H9 (cell line): ENCODE data around the gene PDCD10. TPM values are rescaled to one million over a fixed set of nuclear protein-coding genes. Genes with fewer than 3 reads are reported as not detected.

Experiments used
- DNase-seq: peaks from one replicate; pipeline ENCODE4 v3.0.0-alpha.2; 2017
- H2AFZ ChIP-seq: one replicate; pipeline ENCODE4 v1.6.1; 2013; ENCODE audit warnings: mild to moderate bottlenecking, low read length, control low read depth, moderate library complexity
- H2AK5ac ChIP-seq: 2 replicates; pipeline ENCODE4 v1.6.1; 2013; ENCODE audit warnings: low read length, control low read depth, mixed read lengths; ENCODE audit not compliant: insufficient read length
- H2BK120ac ChIP-seq: one replicate; pipeline ENCODE4 v1.6.1; 2013; ENCODE audit warnings: low read depth, mild to moderate bottlenecking, low read length, control low read depth, inconsistent platforms; ENCODE audit not compliant: poor library complexity, severe bottlenecking
- H2BK12ac ChIP-seq: 2 replicates; pipeline ENCODE4 v1.6.1; 2013; ENCODE audit warnings: low read length, control low read depth, mixed read lengths, low read depth; ENCODE audit not compliant: insufficient read length
- H2BK15ac ChIP-seq: 2 replicates; pipeline ENCODE4 v1.6.1; 2013; ENCODE audit warnings: low read depth, low read length, control low read depth
- H2BK20ac ChIP-seq: one replicate; pipeline ENCODE4 v1.6.1; 2013; ENCODE audit warnings: low read depth, mild to moderate bottlenecking, low read length, control low read depth, inconsistent platforms; ENCODE audit not compliant: poor library complexity, severe bottlenecking
- H2BK5ac ChIP-seq: 2 replicates; pipeline ENCODE4 v1.6.1; 2013; ENCODE audit warnings: low read length, control low read depth, mixed read lengths; ENCODE audit not compliant: insufficient read length
- H3K14ac ChIP-seq: 2 replicates; pipeline ENCODE4 v1.6.1; 2013; ENCODE audit warnings: low read length, control low read depth; ENCODE audit not compliant: insufficient read depth
- H3K18ac ChIP-seq: 2 replicates; pipeline ENCODE4 v1.6.1; 2013; ENCODE audit warnings: low read depth, mild to moderate bottlenecking, mixed read lengths, low read length, control low read depth; ENCODE audit not compliant: insufficient read length
- H3K23ac ChIP-seq: 2 replicates; pipeline ENCODE4 v1.6.1; 2013; ENCODE audit warnings: low read length, control low read depth, mixed read lengths, low read depth; ENCODE audit not compliant: insufficient read length
- H3K23me2 ChIP-seq: 2 replicates; pipeline ENCODE4 v1.6.1; 2013; ENCODE audit warnings: low read depth, mild to moderate bottlenecking, mixed read lengths, low read length, control low read depth; ENCODE audit not compliant: insufficient read length, poor library complexity, severe bottlenecking
- H3K27ac ChIP-seq: 2 replicates; pipeline ENCODE4 v1.5.1; 2013; ENCODE audit warnings: low read length, control low read depth, mixed read lengths, low read depth; ENCODE audit not compliant: insufficient read length
- H3K27me3 ChIP-seq: 2 replicates; pipeline ENCODE4 v1.6.1; 2013; ENCODE audit warnings: low read length, control low read depth, inconsistent platforms; ENCODE audit not compliant: insufficient read depth
- H3K4ac ChIP-seq: 2 replicates; pipeline ENCODE4 v1.6.1; 2013; ENCODE audit warnings: low read depth, mild to moderate bottlenecking, control low read depth, inconsistent platforms, low read length, moderate library complexity
- H3K4me1 ChIP-seq: 2 replicates; pipeline ENCODE4 v1.6.1; 2013; ENCODE audit warnings: low read length, control low read depth, inconsistent platforms; ENCODE audit not compliant: insufficient read depth
- H3K4me2 ChIP-seq: 2 replicates; pipeline ENCODE4 v1.6.1; 2013; ENCODE audit warnings: low read length, control low read depth, mixed read lengths; ENCODE audit not compliant: insufficient read length, insufficient read depth
- H3K56ac ChIP-seq: 2 replicates; pipeline ENCODE4 v1.6.1; 2013; ENCODE audit warnings: low read depth, mild to moderate bottlenecking, mixed read lengths, low read length, control low read depth; ENCODE audit not compliant: insufficient read length
- H3K79me1 ChIP-seq: 2 replicates; pipeline ENCODE4 v1.6.1; 2013; ENCODE audit warnings: low read depth, mild to moderate bottlenecking, moderate library complexity, low read length, control low read depth, inconsistent platforms; ENCODE audit not compliant: insufficient read depth, poor library complexity, severe bottlenecking
- H3K79me2 ChIP-seq: 2 replicates; pipeline ENCODE4 v1.6.1; 2013; ENCODE audit warnings: low read length, control low read depth, inconsistent platforms; ENCODE audit not compliant: insufficient read depth
- H3K9ac ChIP-seq: 2 replicates; pipeline ENCODE4 v1.6.1; 2013; ENCODE audit warnings: low read length, control low read depth, mixed read lengths; ENCODE audit not compliant: insufficient read length; ENCODE audit errors: extremely low read depth
- H3K9me3 ChIP-seq: one replicate; pipeline ENCODE4 v1.6.1; 2013; ENCODE audit warnings: low read depth, low read length, inconsistent platforms; ENCODE audit not compliant: control insufficient read depth
- H3T11ph ChIP-seq: one replicate; pipeline ENCODE4 v1.6.1; 2013; ENCODE audit warnings: mild to moderate bottlenecking, low read length, control low read depth, inconsistent platforms
- H4K20me1 ChIP-seq: one replicate; pipeline ENCODE4 v1.6.1; 2013; ENCODE audit not compliant: control insufficient read depth, insufficient read length, insufficient read depth
- H4K5ac ChIP-seq: 2 replicates; pipeline ENCODE4 v1.6.1; 2013; ENCODE audit warnings: low read depth, mild to moderate bottlenecking, mixed read lengths, low read length, control low read depth; ENCODE audit not compliant: insufficient read length
- H4K8ac ChIP-seq: replicated peaks from 2 replicates; pipeline ENCODE4 v1.6.1; 2013; ENCODE audit warnings: low read length, control low read depth, mixed read lengths, low read depth; ENCODE audit not compliant: insufficient read length
- H4K91ac ChIP-seq: 2 replicates; pipeline ENCODE4 v1.6.1; 2013; ENCODE audit warnings: low read depth, mild to moderate bottlenecking, moderate library complexity, mixed read lengths, low read length, control low read depth; ENCODE audit not compliant: insufficient read length
- H3K27ac Mint-ChIP-seq, 3 experiments: 2 replicates in 2 of 3; 3 replicates in 1 of 3; pipeline ENCODE4 v1.8.0; 2020 to 2021; ENCODE audit warnings: mixed read lengths in 3 of 3, mild to moderate bottlenecking in 1 of 3, moderate library complexity in 1 of 3
- H3K27me3 Mint-ChIP-seq: 2 replicates; pipeline ENCODE4 v1.8.0; 2021; ENCODE audit warnings: low read depth, mild to moderate bottlenecking, moderate library complexity, mixed read lengths
- H3K36me3 Mint-ChIP-seq, 3 experiments: 2 replicates in 2 of 3; 3 replicates in 1 of 3; pipeline ENCODE4 v1.8.0; 2020 to 2021; ENCODE audit warnings: low read depth in 3 of 3, mixed read lengths in 3 of 3; ENCODE audit not compliant: insufficient read depth in 1 of 3
- H3K4me1 Mint-ChIP-seq, 2 experiments: 2 replicates each; pipeline ENCODE4 v1.8.0; 2020; ENCODE audit warnings: mixed read lengths in 2 of 2
- H3K4me3 Mint-ChIP-seq, 2 experiments: 2 replicates in 1 of 2; 3 replicates in 1 of 2; pipeline ENCODE4 v1.8.0; 2020 to 2021; ENCODE audit warnings: mild to moderate bottlenecking in 2 of 2, mixed read lengths in 2 of 2, moderate library complexity in 1 of 2
- H3K9me3 Mint-ChIP-seq, 2 experiments: 2 replicates in 1 of 2; 3 replicates in 1 of 2; pipeline ENCODE4 v1.8.0; 2020; ENCODE audit warnings: mild to moderate bottlenecking in 2 of 2, mixed read lengths in 2 of 2, moderate library complexity in 1 of 2
- WGBS: extraction: QIAGEN DNeasy Blood & Tissue Kit; methylation state at CpG from one replicate; pipeline ENCODE4 v1.1.7; 2013; ENCODE audit warnings: missing lambda C conversion rate, low lambda C conversion rate, mixed read lengths; ENCODE audit not compliant: insufficient read length; ENCODE audit errors: extremely low coverage; 5-methylcytosine and 5-hydroxymethylcytosine counted together
- total RNA-seq: library from RNA; stranded (reverse); gene quantifications from 2 replicates; pipeline ENCODE4 v1.2.1, GENCODE V29; 2021
- TF ChIP-seq, protein P1 (sequence below): fragments of 200-600 bp; sonication (generic); conservative IDR thresholded peaks from 3 replicates; pipeline ENCODE4 v1.8.0; 2021; ENCODE audit warnings: antibody characterized with exemption, mild to moderate bottlenecking

The PDCD10 gene
- total RNA-seq, 1 experiment from 2014 or later, result 64.3 TPM

DNA sequence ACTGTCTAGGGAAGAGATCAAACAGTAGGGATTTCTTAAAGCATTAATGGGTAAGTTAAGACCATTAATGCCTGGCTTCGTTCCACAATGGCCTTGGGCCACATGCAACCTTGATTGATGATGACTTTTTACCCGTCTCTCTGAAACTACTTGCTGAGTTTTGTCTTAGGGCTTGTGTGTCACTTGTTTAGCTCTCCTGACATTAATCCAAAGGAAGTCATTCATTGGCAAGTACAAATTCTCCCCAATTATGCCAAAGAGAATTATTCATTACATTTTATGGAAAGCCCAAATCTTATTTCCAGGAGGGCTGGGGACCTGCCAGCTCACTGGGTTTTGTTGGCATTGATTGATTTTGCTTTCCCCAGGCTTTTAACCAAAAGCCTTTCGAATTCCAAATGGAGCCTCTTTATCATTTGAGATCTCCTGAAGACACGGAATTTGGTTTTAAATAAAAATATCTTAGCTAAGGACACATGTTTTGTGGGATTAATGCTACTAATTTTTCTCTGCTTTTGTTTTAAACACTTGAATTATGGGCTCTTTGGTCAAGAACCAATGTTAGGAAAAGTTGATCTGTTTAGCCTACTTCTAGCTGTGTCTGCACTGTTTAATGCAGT is 41.5 kb upstream of the PDCD10 start:
- DNase-seq, result no peak
- no peak overlapping the region for H3K27ac ChIP-seq
- H3K79me2 ChIP-seq, result no peaks in the 10 kb centered on the region
- H4K8ac ChIP-seq, result no peak overlapping the region
- H2AFZ ChIP-seq, result no peak overlapping the region
- Mint-ChIP-seq H3K27ac (no peak overlapping the region), H3K4me3 (no peak overlapping the region), H3K27me3 (no peaks in the 10 kb centered on the region), H3K4me1 (peaks cover 11 to 12% of the 10 kb centered on the region in 2 experiments), H3K9me3 (peaks cover 4 to 9% of the 10 kb centered on the region in 2 experiments; a peak in 4 of 5 replicates), H3K36me3 (peaks cover 1 to 11% (median 4%) of the 10 kb centered on the region in 3 experiments; a peak in 4 of 7 replicates)
- no peaks in the 10 kb centered on the region for H4K20me1 ChIP-seq
- TF ChIP-seq, protein P1, sequence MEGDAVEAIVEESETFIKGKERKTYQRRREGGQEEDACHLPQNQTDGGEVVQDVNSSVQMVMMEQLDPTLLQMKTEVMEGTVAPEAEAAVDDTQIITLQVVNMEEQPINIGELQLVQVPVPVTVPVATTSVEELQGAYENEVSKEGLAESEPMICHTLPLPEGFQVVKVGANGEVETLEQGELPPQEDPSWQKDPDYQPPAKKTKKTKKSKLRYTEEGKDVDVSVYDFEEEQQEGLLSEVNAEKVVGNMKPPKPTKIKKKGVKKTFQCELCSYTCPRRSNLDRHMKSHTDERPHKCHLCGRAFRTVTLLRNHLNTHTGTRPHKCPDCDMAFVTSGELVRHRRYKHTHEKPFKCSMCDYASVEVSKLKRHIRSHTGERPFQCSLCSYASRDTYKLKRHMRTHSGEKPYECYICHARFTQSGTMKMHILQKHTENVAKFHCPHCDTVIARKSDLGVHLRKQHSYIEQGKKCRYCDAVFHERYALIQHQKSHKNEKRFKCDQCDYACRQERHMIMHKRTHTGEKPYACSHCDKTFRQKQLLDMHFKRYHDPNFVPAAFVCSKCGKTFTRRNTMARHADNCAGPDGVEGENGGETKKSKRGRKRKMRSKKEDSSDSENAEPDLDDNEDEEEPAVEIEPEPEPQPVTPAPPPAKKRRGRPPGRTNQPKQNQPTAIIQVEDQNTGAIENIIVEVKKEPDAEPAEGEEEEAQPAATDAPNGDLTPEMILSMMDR, result no peak
- no peak overlapping the region for H3K9ac ChIP-seq
- no peak overlapping the region for H2BK12ac ChIP-seq
- no peak overlapping the region for H3T11ph ChIP-seq
- no peak overlapping the region for H3K4ac ChIP-seq
- no peak overlapping the region for H2BK20ac ChIP-seq
- H3K4me1 ChIP-seq, result peaks cover 2% of the 10 kb centered on the region; the same call in 1 of the 2 replicates
- WGBS, result no CpG with 5 or more reads among the region's 4 CpGs
- H3K9me3 ChIP-seq, result no peaks in the 10 kb centered on the region
- no peaks in the 10 kb centered on the region for H3K79me1 ChIP-seq
- H2BK5ac ChIP-seq, result no peak overlapping the region
- H3K4me2 ChIP-seq, result no peak overlapping the region
- H4K91ac ChIP-seq, result no peak overlapping the region
- H2BK15ac ChIP-seq, result no peak overlapping the region
- H3K23me2 ChIP-seq, result no peaks in the 10 kb centered on the region
- no peaks in the 10 kb centered on the region for H3K27me3 ChIP-seq
- H2AK5ac ChIP-seq, result no peak overlapping the region
- no peak overlapping the region for H3K56ac ChIP-seq
- H3K23ac ChIP-seq, result no peak overlapping the region
- H3K14ac ChIP-seq, result no peak overlapping the region
- no peak overlapping the region for H2BK120ac ChIP-seq
- H3K18ac ChIP-seq, result no peak overlapping the region
- no peak overlapping the region for H4K5ac ChIP-seq
